Measurements from ENCODE around the gene SLC6A19.

SLC6A19 gene

DNA sequence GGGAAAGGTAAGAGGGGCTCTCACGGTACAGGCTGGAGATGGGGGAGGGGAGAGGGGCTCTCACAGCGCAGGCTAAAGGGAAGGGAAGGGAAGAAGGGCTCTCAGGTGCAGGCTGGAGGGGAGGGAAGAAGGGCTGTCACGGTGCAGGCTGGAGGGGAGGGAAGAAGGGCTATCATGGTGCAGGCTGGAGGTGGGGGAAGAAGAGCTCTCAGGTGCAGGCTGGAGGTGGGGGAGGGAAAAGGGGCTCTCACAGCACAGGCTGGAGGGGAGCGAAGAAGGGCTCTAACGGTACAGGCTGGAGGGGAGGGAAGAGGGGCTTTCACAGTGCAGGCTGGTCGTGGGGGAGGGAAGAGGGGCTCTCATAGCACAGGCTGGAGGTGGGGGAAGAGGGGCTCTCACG lies 28.4 kb downstream of the SLC6A19 start:
- no peak overlapping the region for H3K4me3 ChIP-seq (ENCODE audit: low read length)
- TF ChIP-seq, protein P1, sequence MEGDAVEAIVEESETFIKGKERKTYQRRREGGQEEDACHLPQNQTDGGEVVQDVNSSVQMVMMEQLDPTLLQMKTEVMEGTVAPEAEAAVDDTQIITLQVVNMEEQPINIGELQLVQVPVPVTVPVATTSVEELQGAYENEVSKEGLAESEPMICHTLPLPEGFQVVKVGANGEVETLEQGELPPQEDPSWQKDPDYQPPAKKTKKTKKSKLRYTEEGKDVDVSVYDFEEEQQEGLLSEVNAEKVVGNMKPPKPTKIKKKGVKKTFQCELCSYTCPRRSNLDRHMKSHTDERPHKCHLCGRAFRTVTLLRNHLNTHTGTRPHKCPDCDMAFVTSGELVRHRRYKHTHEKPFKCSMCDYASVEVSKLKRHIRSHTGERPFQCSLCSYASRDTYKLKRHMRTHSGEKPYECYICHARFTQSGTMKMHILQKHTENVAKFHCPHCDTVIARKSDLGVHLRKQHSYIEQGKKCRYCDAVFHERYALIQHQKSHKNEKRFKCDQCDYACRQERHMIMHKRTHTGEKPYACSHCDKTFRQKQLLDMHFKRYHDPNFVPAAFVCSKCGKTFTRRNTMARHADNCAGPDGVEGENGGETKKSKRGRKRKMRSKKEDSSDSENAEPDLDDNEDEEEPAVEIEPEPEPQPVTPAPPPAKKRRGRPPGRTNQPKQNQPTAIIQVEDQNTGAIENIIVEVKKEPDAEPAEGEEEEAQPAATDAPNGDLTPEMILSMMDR (IDR thresholded peaks at IDR 0.05; ENCODE audit: insufficient read depth, low read depth, low read length, missing control alignments): no peak
- no peak for DNase-seq (ENCODE audit: low read depth)

DNA sequence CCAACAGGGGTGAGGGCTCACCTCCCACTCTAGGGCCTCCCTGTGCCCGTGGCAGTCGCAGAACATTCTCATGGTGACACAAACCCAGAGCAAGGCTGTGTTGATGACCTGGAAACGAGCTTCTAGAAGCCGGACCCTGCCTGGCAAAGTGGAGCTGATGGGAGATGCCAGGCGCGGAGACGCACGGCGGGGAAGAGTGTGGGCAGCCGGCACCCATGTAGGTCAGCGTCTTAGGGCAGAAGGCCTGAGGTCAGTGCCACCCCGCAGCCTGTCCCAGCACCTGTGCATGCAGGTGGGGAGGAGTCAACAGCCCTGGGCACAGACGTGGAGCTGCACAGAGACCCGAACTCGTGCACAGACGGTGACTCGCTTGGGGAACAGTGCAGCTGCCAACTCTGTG lies 29.2 kb downstream of the SLC6A19 start:
- no peak for DNase-seq (ENCODE audit: low read depth)
- TF ChIP-seq, protein P1 (IDR thresholded peaks at IDR 0.05; ENCODE audit: insufficient read depth, low read depth, low read length, missing control alignments): no peak
- H3K4me3 ChIP-seq (ENCODE audit: low read length): no peak overlapping the region

DNA sequence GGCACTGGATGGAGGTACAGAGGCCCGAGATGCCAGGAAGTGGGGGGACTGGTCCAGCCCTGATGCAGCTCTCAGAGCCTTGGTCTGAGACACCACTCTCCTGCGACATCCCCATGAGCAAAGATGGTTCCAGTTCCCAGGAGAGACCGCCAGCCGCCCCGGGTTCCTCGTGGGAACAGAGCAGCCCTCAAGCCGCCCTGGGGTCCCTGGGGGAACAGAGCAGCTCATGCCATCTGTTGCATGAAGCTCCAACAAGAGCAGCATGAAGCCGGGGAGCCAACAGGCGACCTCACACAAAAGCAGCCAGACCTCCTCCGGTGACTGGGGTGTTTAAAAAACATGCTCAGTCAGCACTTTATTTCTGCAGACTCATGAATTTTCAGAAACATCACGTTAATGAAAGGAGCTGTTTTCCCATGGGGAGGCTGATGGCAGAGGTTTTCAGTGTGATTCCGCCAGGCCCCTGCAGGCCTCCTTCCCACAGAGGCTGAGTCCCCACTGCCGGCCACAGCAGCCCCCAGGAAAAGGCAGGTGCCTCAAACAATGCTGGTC lies 30.0 kb downstream of the SLC6A19 start:
- TF ChIP-seq, protein P1 (IDR thresholded peaks at IDR 0.05; ENCODE audit: insufficient read depth, low read depth, low read length, missing control alignments): no peak

DNA sequence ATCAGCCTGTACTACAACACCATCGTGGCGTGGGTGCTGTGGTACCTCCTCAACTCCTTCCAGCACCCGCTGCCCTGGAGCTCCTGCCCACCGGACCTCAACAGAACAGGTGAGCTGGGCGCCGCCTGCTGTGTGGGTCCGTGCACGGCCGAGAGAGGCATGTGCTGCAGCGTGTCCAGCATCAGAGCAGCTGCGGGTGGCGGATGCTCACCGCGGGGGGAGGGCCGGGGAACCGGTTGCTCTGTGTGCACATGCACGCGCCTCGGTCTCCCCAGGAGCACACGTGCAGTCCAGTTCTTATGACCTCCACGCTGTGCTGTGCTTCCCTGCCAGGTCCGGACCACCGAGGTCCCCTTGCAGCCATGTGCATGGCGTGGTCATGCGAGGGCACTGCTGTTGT lies 31.4 kb downstream of the SLC6A19 start:
- TF ChIP-seq, protein P1 (IDR thresholded peaks at IDR 0.05; ENCODE audit: insufficient read depth, low read depth, low read length, missing control alignments): no peak
- no peak overlapping the region for H3K4me3 ChIP-seq (ENCODE audit: low read length)

More for the DNA sequence above, 30.0 kb downstream of the SLC6A19 start:
- no peak for DNase-seq (ENCODE audit: low read depth)
- H3K4me3 ChIP-seq (ENCODE audit: low read length): no peak overlapping the region

DNA sequence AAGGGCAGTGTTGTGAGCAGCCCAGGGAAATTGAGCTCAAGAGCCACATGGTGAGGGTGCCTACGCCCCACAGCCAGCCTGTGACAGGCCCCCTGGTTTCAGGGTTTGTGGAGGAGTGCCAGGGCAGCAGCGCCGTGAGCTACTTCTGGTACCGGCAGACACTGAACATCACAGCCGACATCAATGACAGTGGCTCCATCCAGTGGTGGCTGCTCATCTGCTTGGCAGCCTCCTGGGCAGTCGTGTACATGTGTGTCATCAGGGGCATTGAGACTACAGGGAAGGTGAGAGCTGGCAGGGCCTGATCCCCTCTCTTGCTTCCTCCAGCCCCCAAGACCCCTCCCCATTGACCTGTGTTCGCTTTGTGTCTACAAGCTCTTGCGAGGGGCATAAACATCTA lies 34.0 kb downstream of the SLC6A19 start:
- H3K4me3 ChIP-seq (ENCODE audit: low read length): no peak overlapping the region
- DNase-seq (ENCODE audit: low read depth): no peak
- TF ChIP-seq, protein P1 (IDR thresholded peaks at IDR 0.05; ENCODE audit: insufficient read depth, low read depth, low read length, missing control alignments): no peak

More for the DNA sequence above, 31.4 kb downstream of the SLC6A19 start:
- DNase-seq (ENCODE audit: low read depth): no peak

DNA sequence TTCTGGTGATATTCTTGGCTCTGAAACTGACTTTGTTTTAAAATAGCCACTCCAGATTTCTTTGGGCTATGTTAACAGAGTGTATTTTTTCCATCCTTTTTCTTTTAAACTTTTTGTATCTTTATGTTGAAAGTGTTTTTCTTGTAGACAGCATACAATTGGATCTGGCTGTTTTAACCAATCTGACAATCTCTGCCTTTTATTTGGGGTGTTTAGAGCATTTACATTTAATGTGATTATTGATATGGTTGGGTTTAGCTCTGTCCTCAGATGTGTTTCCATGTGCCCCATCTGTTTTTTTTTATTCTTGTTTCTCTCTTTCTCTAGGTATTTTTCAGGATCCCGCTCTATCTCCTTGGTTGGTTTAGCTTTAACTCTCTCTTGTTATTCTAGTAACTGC lies 34.4 kb downstream of the SLC6A19 start:
- no peak overlapping the region for H3K4me3 ChIP-seq (ENCODE audit: low read length)
- DNase-seq (ENCODE audit: low read depth): no peak
- TF ChIP-seq, protein P1 (IDR thresholded peaks at IDR 0.05; ENCODE audit: insufficient read depth, low read depth, low read length, missing control alignments): no peak

Measured in epithelial cell of esophagus (primary cell).